ENCODE measurements around the gene FAM114A1. TPM values are rescaled to one million over a fixed set of nuclear protein-coding genes. Genes with fewer than 3 reads are reported as not detected.
A peak's percentile ranks its signal among the peaks of the same experiment; 100 is the strongest.

Gene FAM114A1
- total RNA-seq, 2 donors from 2014 or later: 19.3 to 39.3 TPM

- H3K27me3 Mint-ChIP-seq (ENCODE audit: insufficient read depth): peaks cover 11% of the 10 kb centered on the region
- H3K36me3 Mint-ChIP-seq (ENCODE audit: low read depth): no peaks in the 10 kb centered on the region
- WGBS, 2 experiments (ENCODE audit: insufficient coverage in 1 of 2, insufficient read length in 1 of 2): 83 to 96% methylated on average over 5 to 6 of the region's 6 CpGs
- Histone ChIP-seq H3K36me3 (ENCODE audit: control insufficient read depth, insufficient read depth, low read length) (peaks cover 6% of the 10 kb centered on the region), H3K9me3 (ENCODE audit: control insufficient read depth, low read length) (no peaks in the 10 kb centered on the region), H3K9ac (ENCODE audit: extremely low read depth, low read length, poor library complexity, severe bottlenecking) (no peak overlapping the region), H3K27me3 (ENCODE audit: control insufficient read depth, insufficient read depth, low read length, poor library complexity, severe bottlenecking) (no peaks in the 10 kb centered on the region), H3K27ac (ENCODE audit: low read depth, low read length) (no peak overlapping the region), H3K4me3 (ENCODE audit: low read length) (no peak overlapping the region), H3K4me1 (ENCODE audit: control insufficient read depth, insufficient read depth, low read length) (no peaks in the 10 kb centered on the region)
- no peaks in the 10 kb centered on the region for H3K9me3 Mint-ChIP-seq
- H3K27ac Mint-ChIP-seq: no peak overlapping the region
- no peak for TF ChIP-seq CTCF (conservative IDR thresholded peaks at IDR 0.05)
- no peak overlapping the region for H3K4me3 Mint-ChIP-seq
- peaks cover 8% of the 10 kb centered on the region for H3K4me1 Mint-ChIP-seq
- DNase-seq: no peak
These were observed 2.2 kb upstream of the FAM114A1 start for GRCh38 chr4:38865445-38865844.

- WGBS, 2 experiments (ENCODE audit: insufficient coverage in 1 of 2, insufficient read length in 1 of 2): 61 to 63% methylated on average over 7 to 11 of the region's 11 CpGs
- peaks cover 8% of the 10 kb centered on the region for H3K4me1 Mint-ChIP-seq
- peak overlapping the region; percentile 88 for H3K9ac ChIP-seq (ENCODE audit: extremely low read depth, low read length, poor library complexity, severe bottlenecking)
These were observed 581 bp upstream of the FAM114A1 start for GRCh38 chr4:38866973-38867477.

GRCh38 chr4:38868059-38868960, 704 bp downstream of the FAM114A1 start:
- peak overlapping the region; percentile 82 for H3K4me3 ChIP-seq (ENCODE audit: low read length)
- peaks cover 6% of the 10 kb centered on the region for H3K27me3 Mint-ChIP-seq (ENCODE audit: insufficient read depth)
- no peaks in the 10 kb centered on the region for H3K9me3 ChIP-seq (ENCODE audit: control insufficient read depth, low read length)
- H3K36me3 Mint-ChIP-seq (ENCODE audit: low read depth): no peaks in the 10 kb centered on the region
- no peaks in the 10 kb centered on the region for H3K27me3 ChIP-seq (ENCODE audit: control insufficient read depth, insufficient read depth, low read length, poor library complexity, severe bottlenecking)
- H3K36me3 ChIP-seq (ENCODE audit: control insufficient read depth, insufficient read depth, low read length): peaks cover 12% of the 10 kb centered on the region
- no peak overlapping the region for H3K27ac ChIP-seq (ENCODE audit: low read depth, low read length)
- 25 to 31% methylated on average over 10 to 30 of the region's 30 CpGs for WGBS, 2 experiments (ENCODE audit: insufficient coverage in 1 of 2, insufficient read length in 1 of 2)
- peak overlapping the region; percentile 71 for H3K4me3 Mint-ChIP-seq
- peak overlapping the region; percentile 88 for H3K9ac ChIP-seq (ENCODE audit: extremely low read depth, low read length, poor library complexity, severe bottlenecking)
- no peak for TF ChIP-seq CTCF (conservative IDR thresholded peaks at IDR 0.05)
- H3K9me3 Mint-ChIP-seq: no peaks in the 10 kb centered on the region
- no peak overlapping the region for H3K27ac Mint-ChIP-seq
- H3K4me1 ChIP-seq (ENCODE audit: control insufficient read depth, insufficient read depth, low read length): no peaks in the 10 kb centered on the region
- DNase-seq: peak; percentile 68
- H3K4me1 Mint-ChIP-seq: peaks cover 8% of the 10 kb centered on the region

More at GRCh38 chr4:38866973-38867477, 581 bp upstream of the FAM114A1 start:
- no peaks in the 10 kb centered on the region for H3K9me3 ChIP-seq (ENCODE audit: control insufficient read depth, low read length)
- H3K27ac ChIP-seq (ENCODE audit: low read depth, low read length): no peak overlapping the region
- Mint-ChIP-seq H3K9me3 (no peaks in the 10 kb centered on the region), H3K27me3 (ENCODE audit: insufficient read depth) (peaks cover 6% of the 10 kb centered on the region), H3K36me3 (ENCODE audit: low read depth) (no peaks in the 10 kb centered on the region), H3K4me3 (peak overlapping the region; percentile 71), H3K27ac (no peak overlapping the region)
- no peak for DNase-seq
- no peaks in the 10 kb centered on the region for H3K4me1 ChIP-seq (ENCODE audit: control insufficient read depth, insufficient read depth, low read length)
- H3K27me3 ChIP-seq (ENCODE audit: control insufficient read depth, insufficient read depth, low read length, poor library complexity, severe bottlenecking): no peaks in the 10 kb centered on the region
- no peak for TF ChIP-seq CTCF (conservative IDR thresholded peaks at IDR 0.05)
- peak overlapping the region; percentile 84 for H3K4me3 ChIP-seq (ENCODE audit: low read length)
- H3K36me3 ChIP-seq (ENCODE audit: control insufficient read depth, insufficient read depth, low read length): peaks cover 12% of the 10 kb centered on the region

All from endodermal cell (in vitro differentiated cells).